Measurements from ENCODE around the gene MACROD1. TPM values are rescaled to one million over a fixed set of nuclear protein-coding genes. Genes with fewer than 3 reads are reported as not detected.

Gene MACROD1
- total and polyA plus RNA-seq, 9 donors = 21.1 to 50.2 (median 32.2) TPM

GRCh38 chr11:64183890-64184289 is 18.0 kb upstream of the MACROD1 start:
- Histone ChIP-seq H3K9me3 (no peaks in the 10 kb centered on the region), H3K27ac (peak overlapping the region in 1 of 2 donors; percentile 76), H3K4me3 (no peak overlapping the region), H3K36me3 (no peaks in the 10 kb centered on the region), H3K4me1 (ENCODE audit: insufficient read depth) (peaks cover 8% of the 10 kb centered on the region), H3K27me3 (no peaks in the 10 kb centered on the region)
- DNase-seq = no peak
- intact Hi-C loops (cut with DNase I) = no loop called here
- WGBS, 3 donors = 75 to 86% (median 78%) methylated on average over 7 of the region's 7 CpGs
- no peak for TF ChIP-seq EP300 (IDR thresholded peaks at IDR 0.05)
- TF ChIP-seq CTCF (IDR thresholded peaks at IDR 0.05) = no peak
- no peak for TF ChIP-seq POLR2A (IDR thresholded peaks at IDR 0.05)

GRCh38 chr11:64181506-64182411 is 15.8 kb upstream of the MACROD1 start:
- Histone ChIP-seq H3K27ac (peak overlapping the region; percentile 67 to 73), H3K9me3 (no peaks in the 10 kb centered on the region), H3K27me3 (no peaks in the 10 kb centered on the region), H3K36me3 (no peaks in the 10 kb centered on the region), H3K4me3 (no peak overlapping the region), H3K4me1 (ENCODE audit: insufficient read depth) (peaks cover 6% of the 10 kb centered on the region)
- intact Hi-C loops (cut with DNase I) = no loop called here
- TF ChIP-seq POLR2A (IDR thresholded peaks at IDR 0.05) (peak; percentile 64), EP300 (IDR thresholded peaks at IDR 0.05) (no peak), CTCF (IDR thresholded peaks at IDR 0.05) (no peak)
- 26 to 33% (median 27%) methylated on average over 17 of the region's 17 CpGs for WGBS, 3 donors
- DNase-seq = peak; percentile 87 to 93 (median 91)

- TF ChIP-seq EP300 (IDR thresholded peaks at IDR 0.05) (no peak), POLR2A (IDR thresholded peaks at IDR 0.05) (no peak), CTCF (IDR thresholded peaks at IDR 0.05) (no peak)
- 39 to 60% (median 41%) methylated on average over 5 of the region's 5 CpGs for WGBS, 3 donors
- intact Hi-C loops (cut with DNase I) = no loop called here
- H3K4me3 ChIP-seq = no peak overlapping the region
- H3K27me3 ChIP-seq = no peaks in the 10 kb centered on the region
- H3K36me3 ChIP-seq = no peaks in the 10 kb centered on the region
- no peaks in the 10 kb centered on the region for H3K9me3 ChIP-seq
- peak overlapping the region in 1 of 2 donors; percentile 67 for H3K27ac ChIP-seq
- H3K4me1 ChIP-seq (ENCODE audit: insufficient read depth) = peaks cover 6% of the 10 kb centered on the region
- DNase-seq = no peak
Observed at GRCh38 chr11:64180891-64181290, 15.0 kb upstream of the MACROD1 start.

GRCh38 chr11:64178951-64179639 is 13.2 kb upstream of the MACROD1 start:
- Histone ChIP-seq H3K4me1 (ENCODE audit: insufficient read depth) (peaks cover 3% of the 10 kb centered on the region), H3K27me3 (no peaks in the 10 kb centered on the region), H3K9me3 (no peaks in the 10 kb centered on the region), H3K27ac (no peak overlapping the region), H3K36me3 (no peaks in the 10 kb centered on the region), H3K4me3 (no peak overlapping the region)
- no peak for DNase-seq
- 92 to 95% (median 93%) methylated on average over 12 of the region's 12 CpGs for WGBS, 3 donors
- intact Hi-C loops (cut with DNase I) = no loop called here
- TF ChIP-seq POLR2A (IDR thresholded peaks at IDR 0.05) = no peak
- TF ChIP-seq EP300 (IDR thresholded peaks at IDR 0.05) = no peak
- TF ChIP-seq CTCF (IDR thresholded peaks at IDR 0.05) = no peak
